ENCODE results near the gene OR52I2. TPM values are rescaled to one million over a fixed set of nuclear protein-coding genes. Genes with fewer than 3 reads are reported as not detected.

The OR52I2 gene
- total RNA-seq, 1 donor from 2014 or later = not detected

- no peaks in the 10 kb centered on the region for H3K36me3 Mint-ChIP-seq (ENCODE audit: low read depth)
- H3K4me3 Mint-ChIP-seq (ENCODE audit: low read depth) = no peak overlapping the region
- H3K27ac Mint-ChIP-seq = no peak overlapping the region
Observed at GRCh38 chr11:4619514-4619913, 38.0 kb downstream of the OR52I2 start.

GRCh38 chr11:4626207-4627099, 44.9 kb downstream of the OR52I2 start:
- no peak overlapping the region for H3K27ac Mint-ChIP-seq
- peaks cover 5% of the 10 kb centered on the region for H3K9me3 Mint-ChIP-seq
- H3K4me1 Mint-ChIP-seq (ENCODE audit: low read depth) = no peaks in the 10 kb centered on the region
- intact Hi-C loops (cut with micrococcal nuclease) = no loop called here
- DNase-seq (ENCODE audit: low spot score) = peak; percentile 34
- H3K4me3 Mint-ChIP-seq (ENCODE audit: low read depth) = no peak overlapping the region
- no peaks in the 10 kb centered on the region for H3K36me3 Mint-ChIP-seq (ENCODE audit: low read depth)
- H3K27me3 Mint-ChIP-seq (ENCODE audit: low read depth) = peaks cover 23% of the 10 kb centered on the region

More at GRCh38 chr11:4619514-4619913, 38.0 kb downstream of the OR52I2 start:
- peaks cover 8% of the 10 kb centered on the region for H3K27me3 Mint-ChIP-seq (ENCODE audit: low read depth)
- DNase-seq (ENCODE audit: low spot score) = no peak
- H3K9me3 Mint-ChIP-seq = no peaks in the 10 kb centered on the region
- intact Hi-C loops (cut with micrococcal nuclease) = no loop called here
- H3K4me1 Mint-ChIP-seq (ENCODE audit: low read depth) = peaks cover 2% of the 10 kb centered on the region

- H3K4me3 Mint-ChIP-seq (ENCODE audit: low read depth) = no peak overlapping the region
- H3K36me3 Mint-ChIP-seq (ENCODE audit: low read depth) = no peaks in the 10 kb centered on the region
- H3K9me3 Mint-ChIP-seq = no peaks in the 10 kb centered on the region
- peaks cover 1% of the 10 kb centered on the region for H3K27me3 Mint-ChIP-seq (ENCODE audit: low read depth)
- no peaks in the 10 kb centered on the region for H3K4me1 Mint-ChIP-seq (ENCODE audit: low read depth)
- DNase-seq (ENCODE audit: low spot score) = no peak
- intact Hi-C loops (cut with micrococcal nuclease) = loop anchor here (2.0 to 10.0 kb wide), 3 partner anchors 369 to 746 kb away; partner anchors contain the start of gene OR51M1
- H3K27ac Mint-ChIP-seq = no peak overlapping the region
Observed at GRCh38 chr11:4636136-4636535, 54.6 kb downstream of the OR52I2 start.

GRCh38 chr11:4636962-4637661, 55.6 kb downstream of the OR52I2 start, which contains the start of gene OR51D1:
Gene OR51D1, plus strand, starts transcription at chr11:4637477. Its CDS starts 2,314 bp downstream, at chr11:4639791.
- peak; percentile 48 for DNase-seq (ENCODE audit: low spot score)
- no peaks in the 10 kb centered on the region for H3K36me3 Mint-ChIP-seq (ENCODE audit: low read depth)
- H3K27me3 Mint-ChIP-seq (ENCODE audit: low read depth) = no peaks in the 10 kb centered on the region
- H3K27ac Mint-ChIP-seq = no peak within 1 kb of the TSS
- no peaks in the 10 kb centered on the region for H3K4me1 Mint-ChIP-seq (ENCODE audit: low read depth)
- H3K9me3 Mint-ChIP-seq = no peaks in the 10 kb centered on the region
- H3K4me3 Mint-ChIP-seq (ENCODE audit: low read depth) = no peak within 1 kb of the TSS
- intact Hi-C loops (cut with micrococcal nuclease) = loop anchor here (2.0 to 10.0 kb wide), 3 partner anchors 368 to 745 kb away; partner anchors contain the start of gene OR51M1

GRCh38 chr11:4637662-4638047, 56.1 kb downstream of the OR52I2 start:
- Mint-ChIP-seq H3K4me3 (ENCODE audit: low read depth) (no peak overlapping the region), H3K27ac (no peak overlapping the region), H3K27me3 (ENCODE audit: low read depth) (no peaks in the 10 kb centered on the region), H3K4me1 (ENCODE audit: low read depth) (no peaks in the 10 kb centered on the region), H3K36me3 (ENCODE audit: low read depth) (no peaks in the 10 kb centered on the region), H3K9me3 (no peaks in the 10 kb centered on the region)
- no peak for DNase-seq (ENCODE audit: low spot score)
- intact Hi-C loops (cut with micrococcal nuclease) = loop anchor here (2.0 to 10.0 kb wide), 3 partner anchors 367 to 745 kb away; partner anchors contain the start of gene OR51M1

GRCh38 chr11:4639931-4640330, 58.4 kb downstream of the OR52I2 start:
- Mint-ChIP-seq H3K4me3 (ENCODE audit: low read depth) (no peak overlapping the region), H3K27me3 (ENCODE audit: low read depth) (no peaks in the 10 kb centered on the region), H3K9me3 (no peaks in the 10 kb centered on the region), H3K4me1 (ENCODE audit: low read depth) (no peaks in the 10 kb centered on the region), H3K36me3 (ENCODE audit: low read depth) (no peaks in the 10 kb centered on the region), H3K27ac (no peak overlapping the region)
- intact Hi-C loops (cut with micrococcal nuclease) = loop anchor here (5.0 to 10.0 kb wide), 2 partner anchors 455 to 742 kb away; partner anchors contain the start of gene OR51M1
- no peak for DNase-seq (ENCODE audit: low spot score)

- no peaks in the 10 kb centered on the region for H3K27me3 Mint-ChIP-seq (ENCODE audit: low read depth)
- no peaks in the 10 kb centered on the region for H3K9me3 Mint-ChIP-seq
- H3K4me3 Mint-ChIP-seq (ENCODE audit: low read depth) = no peak overlapping the region
- H3K36me3 Mint-ChIP-seq (ENCODE audit: low read depth) = no peaks in the 10 kb centered on the region
- no peak overlapping the region for H3K27ac Mint-ChIP-seq
- DNase-seq (ENCODE audit: low spot score) = no peak
- no peaks in the 10 kb centered on the region for H3K4me1 Mint-ChIP-seq (ENCODE audit: low read depth)
- intact Hi-C loops (cut with micrococcal nuclease) = no loop called here
Observed at GRCh38 chr11:4641501-4641900, 60.0 kb downstream of the OR52I2 start.

GRCh38 chr11:4642043-4642442, 60.5 kb downstream of the OR52I2 start:
- no peaks in the 10 kb centered on the region for H3K27me3 Mint-ChIP-seq (ENCODE audit: low read depth)
- DNase-seq (ENCODE audit: low spot score) = no peak
- H3K36me3 Mint-ChIP-seq (ENCODE audit: low read depth) = no peaks in the 10 kb centered on the region
- H3K27ac Mint-ChIP-seq = no peak overlapping the region
- H3K4me3 Mint-ChIP-seq (ENCODE audit: low read depth) = no peak overlapping the region
- H3K4me1 Mint-ChIP-seq (ENCODE audit: low read depth) = no peaks in the 10 kb centered on the region
- intact Hi-C loops (cut with micrococcal nuclease) = no loop called here
- H3K9me3 Mint-ChIP-seq = no peaks in the 10 kb centered on the region

Other genes with a start within 250 kb of the OR52I2 start
- gene OR52B4, start 213.4 kb upstream of the OR52I2 start, total RNA-seq = not detected in 2 replicates
- gene TRIM21, start 188.0 kb upstream of the OR52I2 start, total RNA-seq = 31.9 and 34.9 TPM in 2 replicates
- gene OR52K2, start 132.4 kb upstream of the OR52I2 start, total RNA-seq = not detected in 2 replicates
- gene OR52K1, start 99.1 kb upstream of the OR52I2 start, total RNA-seq = not detected in 2 replicates
- gene OR52M1, start 36.6 kb upstream of the OR52I2 start, total RNA-seq = not detected in 2 replicates
- not detected in 2 replicates for gene OR52I1, start 12.3 kb downstream of the OR52I2 start, total RNA-seq
- gene TRIM68, start 26.5 kb downstream of the OR52I2 start, total RNA-seq = 10.0 and 11.0 TPM in 2 replicates
- gene OR51D1, start 55.7 kb downstream of the OR52I2 start, total RNA-seq = not detected in 2 replicates
- gene OR51E1, start 62.2 kb downstream of the OR52I2 start, total RNA-seq = not detected in 2 replicates
- not detected in 2 replicates for gene OR51E2, start 116.1 kb downstream of the OR52I2 start, total RNA-seq
- gene MMP26, start 123.0 kb downstream of the OR52I2 start, total RNA-seq = not detected in 2 replicates
- not detected in 2 replicates for gene OR51F1, start 188.2 kb downstream of the OR52I2 start, total RNA-seq
- gene OR52R1, start 222.6 kb downstream of the OR52I2 start, total RNA-seq = not detected in 2 replicates
- gene OR51F2, start 239.6 kb downstream of the OR52I2 start, total RNA-seq = not detected in 2 replicates

Measured in activated T-helper 2 cell treated with anti-CD3 and anti-CD28 coated beads, Interferon-gamma antibody, Interleukin-2, Interleukin-4, amounts not matched to agents 10 μg/mL and 5 μg/mL and 100 μg/mL, durations not matched to agents 14 hours and 24 hours and 36 hours (primary cell).